Endothelial cell of umbilical vein (primary cell): ENCODE data around the gene ATP10B.

Experiments
- CTCF ChIP-seq, 2 donors: IDR thresholded peaks; 1 replicate in 1 of 2; 2 replicates in 1 of 2; pipeline ENCODE4 v1.5.1; 2011; ENCODE audit warnings: low read length in 2 of 2, mild to moderate bottlenecking in 2 of 2, moderate library complexity in 2 of 2, control low read depth in 1 of 2, inconsistent platforms in 1 of 2, low read depth in 1 of 2; ENCODE audit not compliant: insufficient read depth in 1 of 2; ENCODE audit errors: extremely low read depth in 1 of 2
- EZH2 ChIP-seq: IDR thresholded peaks from 2 replicates; pipeline ENCODE4 v1.6.1; 2012; ENCODE audit warnings: borderline replicate concordance, low read depth, mild to moderate bottlenecking, moderate library complexity, low read length, inconsistent platforms; ENCODE audit not compliant: severe bottlenecking
- FOS ChIP-seq: IDR thresholded peaks from 2 replicates; pipeline ENCODE4 v1.6.1; 2011; ENCODE audit warnings: mild to moderate bottlenecking, low read length, moderate library complexity, borderline replicate concordance; ENCODE audit not compliant: insufficient read depth
- GATA2 ChIP-seq: IDR thresholded peaks from 2 replicates; pipeline ENCODE4 v1.7.0; 2011; ENCODE audit warnings: low read depth, mild to moderate bottlenecking, moderate library complexity, mixed read lengths, low read length; ENCODE audit not compliant: insufficient read length, insufficient read depth
- JUN ChIP-seq: IDR thresholded peaks from 2 replicates; pipeline ENCODE4 v1.6.1; 2011; ENCODE audit warnings: borderline replicate concordance, low read depth; ENCODE audit not compliant: insufficient read length, insufficient read depth
- MYC ChIP-seq: IDR thresholded peaks from one replicate; pipeline ENCODE4 v1.6.1; 2011; ENCODE audit warnings: mild to moderate bottlenecking, low read depth, low read length
- POLR2A ChIP-seq: IDR thresholded peaks from 2 replicates; pipeline ENCODE4 v1.6.1; 2012; ENCODE audit warnings: low read depth, mild to moderate bottlenecking, control low read depth, low read length
- POLR2AphosphoS5 ChIP-seq: IDR thresholded peaks from 2 replicates; pipeline ENCODE4 v1.6.1; 2012; ENCODE audit warnings: low read depth, mild to moderate bottlenecking, control low read depth, low read length, moderate library complexity; ENCODE audit not compliant: insufficient read depth
- TF ChIP-seq, protein P1 (sequence below): IDR thresholded peaks from 2 replicates; pipeline ENCODE4 v1.6.1; 2011; ENCODE audit not compliant: insufficient read depth, insufficient read length

DNA sequence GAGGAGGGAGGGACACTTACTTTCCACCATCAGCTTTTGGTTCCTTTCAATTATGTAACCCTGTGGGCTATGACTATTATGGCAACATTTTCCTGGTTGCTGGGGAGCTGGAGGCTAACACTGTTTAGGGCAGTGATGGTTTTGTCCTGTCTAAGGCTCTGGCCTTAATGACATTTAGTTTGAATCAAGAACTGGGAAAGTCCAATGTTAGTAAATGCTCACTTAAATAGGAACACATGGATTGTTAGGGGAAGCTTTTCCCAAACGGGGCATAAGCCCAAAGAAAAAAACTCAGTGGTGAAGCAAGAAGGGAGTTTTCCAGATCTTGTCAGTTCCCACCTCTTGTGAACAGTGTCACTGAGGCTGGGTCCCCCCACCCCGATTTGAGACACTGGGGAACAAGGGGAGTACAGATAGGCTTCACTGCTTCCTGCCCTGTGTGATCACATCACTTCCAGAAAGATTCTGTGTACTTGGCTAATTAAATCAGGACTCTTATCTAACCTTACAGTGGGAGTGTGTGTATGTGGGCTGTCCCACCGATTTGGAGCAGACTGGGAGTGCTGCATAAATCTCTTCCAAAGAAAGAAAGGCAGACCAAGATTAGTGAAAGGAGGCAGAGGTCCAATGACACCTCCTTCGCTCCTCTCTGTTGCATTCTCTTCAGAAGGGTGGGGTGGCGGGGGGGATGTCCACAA lies 223.9 kb downstream of the ATP10B start:
- TF ChIP-seq EZH2 (no peak), POLR2AphosphoS5 (no peak), CTCF (IDR thresholded peaks at IDR 0.05; ENCODE audit: extremely low read depth in 1 of 2, insufficient read depth in 1 of 2, low read depth in 1 of 2, low read length in 2 of 2) (no peak), POLR2A (no peak), JUN (no peak), MYC (no peak), FOS (no peak), GATA2 (no peak)
- TF ChIP-seq, protein P1, sequence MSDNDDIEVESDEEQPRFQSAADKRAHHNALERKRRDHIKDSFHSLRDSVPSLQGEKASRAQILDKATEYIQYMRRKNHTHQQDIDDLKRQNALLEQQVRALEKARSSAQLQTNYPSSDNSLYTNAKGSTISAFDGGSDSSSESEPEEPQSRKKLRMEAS, result no peak
